GM19468 (cell line): ENCODE results near the gene FIP1L1.
A peak's percentile ranks its signal among the peaks of the same experiment; 100 is the strongest.
"Not testable (repeated sequence)": the region's sequence is repeated elsewhere in the genome, so short reads cannot be mapped to it uniquely, and the experiment has no call there.

Experiments used
- ATAC-seq: cut with Tn5 transposase; IDR thresholded peaks from one replicate; pipeline ENCODE4 v1.9.1; 2021; ENCODE audit warnings: mild to moderate bottlenecking, moderate library complexity, moderate number of reproducible peaks; ENCODE audit not compliant: unreplicated experiment; ENCODE audit errors: extremely low read depth

Gene FIP1L1

GRCh38 chr4:53463340-53463739, 85.9 kb downstream of the FIP1L1 start:
- ATAC-seq = no peak

- ATAC-seq = no peak
Observed at GRCh38 chr4:53465281-53465680, 87.8 kb downstream of the FIP1L1 start.

DNA sequence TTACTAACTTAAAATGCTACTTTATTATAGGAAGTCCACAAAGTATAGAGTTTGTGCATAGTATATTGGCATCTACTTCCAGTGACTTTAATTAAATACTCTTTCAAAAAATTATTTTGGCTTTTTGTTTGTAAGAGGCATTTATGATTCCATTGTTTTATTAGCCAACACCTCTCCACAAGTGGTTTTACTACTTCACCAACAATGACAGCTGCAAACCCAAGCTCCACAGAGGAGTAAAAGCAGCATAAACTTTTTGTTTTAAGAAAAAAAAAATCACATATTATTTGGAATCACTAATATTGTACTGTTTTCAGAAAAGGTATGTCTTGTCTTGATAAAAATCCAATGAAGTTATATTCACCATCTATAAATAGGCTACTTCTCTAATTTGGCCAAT, 88.5 kb downstream of the FIP1L1 start:
- no peak for ATAC-seq

- not testable (repeated sequence) for ATAC-seq
Observed at GRCh38 chr4:53466576-53466975, 89.1 kb downstream of the FIP1L1 start.

DNA sequence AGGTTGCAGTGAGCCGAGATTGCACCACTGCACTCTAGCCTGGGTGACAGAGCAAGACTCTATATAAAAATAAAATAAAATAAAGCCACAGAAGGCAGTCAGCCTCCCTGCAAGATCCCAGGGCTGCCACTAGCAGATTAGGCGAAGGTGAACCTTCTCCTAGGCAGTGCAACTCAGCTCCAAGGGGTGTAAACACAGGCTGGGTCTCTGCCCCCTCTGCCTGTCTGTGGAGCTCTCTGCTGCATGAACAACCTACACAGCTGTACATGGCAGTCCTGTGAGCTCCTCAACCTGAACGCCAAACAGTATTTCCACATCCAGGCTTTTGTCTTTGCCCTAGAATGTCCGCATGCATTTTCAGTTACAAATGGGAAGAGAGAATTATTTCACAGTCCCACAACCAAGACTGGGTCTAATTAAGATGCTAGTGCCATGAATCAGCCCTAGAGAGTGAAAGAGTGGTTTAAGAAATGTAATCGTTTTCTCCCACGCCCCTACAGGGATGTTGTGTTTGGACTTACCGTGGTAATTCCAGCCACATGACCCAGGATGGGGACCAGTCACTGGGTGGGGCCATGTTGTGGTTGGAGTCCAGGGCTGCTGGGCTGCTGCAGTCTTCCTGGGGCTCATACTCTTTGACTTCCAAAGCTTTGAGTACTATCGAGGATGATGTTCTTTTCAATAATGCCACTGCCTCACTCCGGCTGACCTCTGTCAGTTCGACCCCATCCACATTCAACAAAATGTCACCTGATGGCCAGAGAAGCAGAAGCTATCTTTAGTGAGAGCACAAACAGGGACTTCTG, 99.0 kb downstream of the FIP1L1 start:
- no peak for ATAC-seq

DNA sequence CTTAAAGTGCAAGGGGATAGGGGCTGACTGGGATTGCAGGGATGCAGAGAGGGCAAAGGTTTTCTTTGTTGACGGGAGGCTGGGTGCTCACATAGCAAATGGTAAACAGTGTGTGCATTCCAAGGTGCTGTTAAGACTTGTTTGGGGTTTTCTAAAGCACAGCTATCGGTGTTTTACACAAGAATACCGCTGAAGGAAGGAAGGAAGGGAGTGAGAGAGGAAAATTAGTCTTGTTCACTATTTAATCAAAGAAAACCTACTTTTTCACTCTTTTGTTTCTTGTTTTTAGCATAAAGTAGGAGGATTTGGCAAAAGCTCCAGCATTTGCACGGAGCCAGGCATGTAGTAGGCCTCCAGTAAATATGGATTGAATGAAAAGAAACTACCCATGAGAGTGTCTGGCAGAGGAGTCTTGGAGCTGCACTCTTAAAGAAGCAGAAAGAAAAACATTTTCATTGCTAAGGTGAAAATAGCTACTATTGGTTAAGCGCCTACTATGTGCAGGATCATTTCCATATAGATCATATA, 99.7 kb downstream of the FIP1L1 start:
- ATAC-seq = no peak

DNA sequence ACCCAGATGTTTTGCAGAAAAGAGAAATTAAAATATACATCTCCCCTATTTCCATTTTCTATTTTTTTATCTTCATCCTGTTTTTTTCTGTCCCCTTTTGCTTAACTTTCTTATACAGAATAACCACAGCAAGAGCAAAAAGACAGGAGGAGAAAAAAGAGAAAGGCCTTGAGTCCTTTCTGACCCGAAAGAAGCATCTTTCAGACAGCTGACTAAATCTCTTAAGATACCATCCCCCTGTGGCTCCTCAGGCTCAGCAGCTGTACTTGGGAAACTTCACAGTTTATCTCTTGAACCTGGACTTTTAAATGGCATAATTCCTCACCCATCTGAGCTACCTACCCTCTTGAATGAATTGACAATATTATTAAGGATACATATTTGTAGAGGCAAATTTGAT, 100.2 kb downstream of the FIP1L1 start:
- no peak for ATAC-seq

- no peak for ATAC-seq
Observed at GRCh38 chr4:53478671-53479456, 101.4 kb downstream of the FIP1L1 start.

DNA sequence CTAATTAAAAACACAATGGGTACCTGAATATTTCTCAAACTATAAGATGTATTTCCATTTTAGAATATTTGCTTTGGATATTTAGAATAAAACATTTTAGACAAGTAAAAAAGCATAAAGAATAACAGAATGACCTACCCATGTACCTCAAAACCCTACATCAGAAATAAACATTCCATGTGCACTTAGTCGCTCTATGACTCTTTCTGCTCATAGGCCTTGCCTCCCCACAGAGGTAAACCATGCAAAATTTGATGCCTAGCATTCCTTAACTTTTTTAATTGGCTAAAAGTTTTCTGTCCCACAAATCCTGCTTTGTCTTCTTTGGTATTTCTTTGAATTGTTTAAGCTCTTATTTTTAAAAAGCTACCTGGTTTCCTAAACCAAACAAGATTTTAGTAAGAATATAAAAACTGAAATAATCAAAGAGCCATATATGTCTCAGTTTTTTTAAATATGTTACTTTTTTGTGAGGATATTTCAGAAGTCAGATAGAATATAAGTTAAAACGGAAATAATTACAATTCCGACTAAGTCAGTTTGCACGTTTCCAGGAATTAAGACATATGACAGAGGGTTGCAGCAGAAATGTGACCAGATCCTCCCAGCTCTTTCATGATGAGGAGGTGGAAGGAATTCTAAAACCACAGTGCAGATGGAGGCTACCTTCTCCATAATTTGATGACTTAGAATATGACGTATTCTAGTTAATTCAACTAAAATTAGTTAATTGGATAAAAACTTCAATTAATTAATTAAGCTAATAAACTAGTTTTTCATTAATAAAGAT, 102.5 kb downstream of the FIP1L1 start:
- no peak for ATAC-seq

GRCh38 chr4:53480909-53481308, 103.5 kb downstream of the FIP1L1 start:
- no peak for ATAC-seq

DNA sequence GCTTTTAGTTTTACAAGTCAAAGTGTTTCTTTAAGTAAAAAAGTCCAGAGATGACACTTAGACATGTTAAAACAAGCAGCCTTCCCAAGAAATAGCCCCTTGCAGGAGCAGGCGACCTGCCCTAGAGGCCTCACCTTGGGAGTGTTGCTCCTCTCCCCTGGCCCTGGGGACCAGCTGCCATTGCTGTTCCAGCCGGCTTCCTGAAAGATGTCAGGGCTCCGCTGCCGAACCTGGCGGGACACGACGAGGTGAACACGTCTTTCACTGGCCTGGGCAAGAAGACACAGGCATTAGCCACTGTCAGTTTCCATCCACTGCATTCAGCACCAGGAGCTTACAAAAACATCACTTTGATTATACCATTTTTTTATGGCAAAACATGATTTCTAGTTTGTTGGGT, 104.1 kb downstream of the FIP1L1 start:
- ATAC-seq = no peak

GRCh38 chr4:53483250-53483649, 105.8 kb downstream of the FIP1L1 start:
- ATAC-seq = no peak

GRCh38 chr4:53484911-53485657, 107.6 kb downstream of the FIP1L1 start:
- no peak for ATAC-seq

DNA sequence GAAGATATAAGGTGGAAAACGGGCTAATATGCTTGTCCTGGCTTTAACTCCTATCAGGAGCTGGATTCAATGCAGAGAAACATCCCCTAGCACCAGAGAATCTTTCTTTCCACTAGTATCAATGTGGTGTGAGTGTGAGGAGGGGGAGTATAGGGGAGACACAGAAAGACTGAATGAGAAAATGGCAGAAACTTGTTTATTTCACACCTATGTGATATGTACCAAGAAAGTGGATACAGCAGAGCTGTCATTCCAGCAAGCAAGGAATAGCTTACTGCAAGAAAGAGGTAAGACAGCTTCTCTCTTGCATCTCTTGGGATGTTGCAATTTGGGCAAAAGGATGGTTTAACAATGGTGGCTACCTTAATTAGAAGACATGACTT, 108.2 kb downstream of the FIP1L1 start:
- ATAC-seq = no peak

DNA sequence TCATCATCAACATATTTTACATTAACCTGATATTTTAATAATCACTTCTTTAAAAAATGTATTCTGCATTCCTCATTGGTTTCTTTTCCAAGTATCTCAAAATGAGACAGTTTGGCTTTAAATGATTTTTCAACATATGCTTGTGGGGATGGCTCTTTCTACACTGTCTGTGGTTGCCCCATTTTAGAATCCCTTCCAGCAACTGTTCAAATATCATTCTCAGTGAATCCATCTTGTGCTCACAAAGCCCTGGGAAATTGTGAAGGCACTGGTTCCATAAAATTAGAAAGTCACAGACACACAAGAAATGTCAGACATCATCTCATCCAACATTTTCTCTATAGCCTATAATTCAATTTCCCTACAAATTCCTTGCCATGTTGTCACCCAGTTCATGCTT, 110.3 kb downstream of the FIP1L1 start:
- no peak for ATAC-seq

DNA sequence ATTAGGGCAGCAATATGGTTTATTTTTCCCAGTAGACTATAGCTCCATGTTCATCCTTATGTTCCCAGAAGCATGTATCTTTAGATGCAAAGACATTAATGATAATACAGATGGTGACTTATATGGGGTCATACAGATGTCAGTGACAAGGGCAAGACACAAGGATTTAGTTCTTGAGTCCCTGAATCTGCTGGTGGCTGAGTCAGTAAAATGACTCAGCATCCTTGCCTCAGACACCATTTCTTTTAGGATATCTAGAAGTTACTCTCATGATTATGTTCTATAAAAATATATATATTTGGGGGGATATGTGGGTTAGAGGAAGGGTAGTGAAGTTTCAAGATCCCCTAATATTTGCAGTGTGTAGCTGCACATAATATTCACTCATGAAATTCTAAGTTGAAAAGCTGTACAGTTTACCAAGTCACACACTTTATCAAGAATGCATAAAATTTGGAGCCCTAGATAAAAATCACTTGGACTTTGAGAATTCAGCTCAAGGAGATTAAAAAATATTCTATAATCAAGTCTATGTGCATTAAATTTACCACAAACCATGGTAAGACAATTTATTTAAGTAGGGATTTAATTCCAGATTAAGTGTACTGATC, 111.9 kb downstream of the FIP1L1 start:
- no peak for ATAC-seq

DNA sequence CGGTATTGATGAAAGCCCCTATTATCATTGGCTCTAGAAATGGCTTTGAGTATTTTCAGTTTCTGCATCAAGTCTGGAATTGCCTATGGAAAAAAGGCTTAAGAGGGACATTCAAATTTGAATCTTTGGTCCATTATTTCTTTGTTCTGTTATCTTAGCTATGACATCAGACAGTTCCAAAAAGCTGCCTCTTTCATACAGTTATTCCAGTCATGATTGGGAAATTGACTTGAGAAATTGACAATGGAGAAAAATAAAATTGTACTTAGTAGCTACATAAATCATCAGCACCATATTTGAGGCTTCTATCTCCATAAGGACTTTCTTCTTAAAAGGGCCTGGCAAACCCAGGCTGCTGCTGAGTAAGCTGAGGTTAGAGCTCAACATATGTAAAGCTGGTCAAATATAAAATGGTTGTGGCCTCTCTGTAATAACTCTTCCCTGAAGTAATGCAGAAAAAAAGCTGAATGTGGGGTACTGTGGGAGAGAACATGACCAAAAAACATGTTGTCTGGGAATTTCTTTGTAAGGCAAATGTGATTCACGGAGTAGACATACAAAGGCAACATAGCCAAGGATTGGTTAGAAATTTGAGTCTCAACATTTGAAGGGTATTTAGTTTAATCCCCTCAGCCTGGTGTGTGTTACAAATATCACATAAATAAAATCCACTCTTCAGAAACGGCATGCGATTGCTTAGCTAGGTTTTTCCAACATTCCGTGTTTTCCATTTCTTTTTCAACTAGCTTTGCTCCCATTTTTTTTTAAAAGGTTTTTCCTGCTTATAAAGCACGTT, 112.9 kb downstream of the FIP1L1 start:
- no peak for ATAC-seq

DNA sequence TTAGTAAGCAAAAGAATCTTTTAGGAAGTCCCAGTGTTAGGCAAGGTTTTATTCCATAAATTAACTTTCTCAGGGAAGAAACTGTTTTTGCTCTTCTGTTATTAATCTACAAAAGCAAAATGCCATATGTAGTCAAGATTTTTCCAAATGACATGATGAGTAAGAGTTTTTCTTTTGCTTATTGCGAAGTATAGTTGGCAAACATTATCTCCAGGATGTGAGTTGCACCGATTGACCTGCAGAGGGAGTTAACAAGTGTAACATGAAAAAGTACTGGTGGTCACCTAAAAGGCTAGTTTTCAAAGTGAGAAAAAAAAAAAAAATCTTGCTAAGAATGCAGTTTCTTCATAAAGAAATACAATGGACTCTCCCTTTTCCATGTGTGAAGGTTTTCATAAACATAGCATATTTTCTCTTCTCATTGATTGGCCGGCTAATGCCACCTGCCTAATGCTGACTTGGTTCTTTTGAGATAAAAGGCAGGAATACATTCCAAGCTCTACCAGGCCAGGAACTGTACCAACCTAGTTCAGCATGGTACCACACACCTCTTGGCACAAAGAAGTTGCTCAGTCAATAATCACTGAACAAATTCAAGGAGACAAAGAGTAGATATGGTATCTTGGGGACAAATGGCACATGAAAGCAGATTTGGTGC, 113.7 kb downstream of the FIP1L1 start:
- peak; percentile 68 for ATAC-seq
